HG03175 (cell line): ENCODE results near the gene NCK2.
A peak's percentile ranks its signal among the peaks of the same experiment; 100 is the strongest.

ENCODE experiments used
- ATAC-seq: cut with Tn5 transposase; IDR thresholded peaks from one replicate; pipeline ENCODE4 v1.9.1; 2021; ENCODE audit warnings: mild to moderate bottlenecking, moderate library complexity; ENCODE audit not compliant: unreplicated experiment

The NCK2 gene

DNA sequence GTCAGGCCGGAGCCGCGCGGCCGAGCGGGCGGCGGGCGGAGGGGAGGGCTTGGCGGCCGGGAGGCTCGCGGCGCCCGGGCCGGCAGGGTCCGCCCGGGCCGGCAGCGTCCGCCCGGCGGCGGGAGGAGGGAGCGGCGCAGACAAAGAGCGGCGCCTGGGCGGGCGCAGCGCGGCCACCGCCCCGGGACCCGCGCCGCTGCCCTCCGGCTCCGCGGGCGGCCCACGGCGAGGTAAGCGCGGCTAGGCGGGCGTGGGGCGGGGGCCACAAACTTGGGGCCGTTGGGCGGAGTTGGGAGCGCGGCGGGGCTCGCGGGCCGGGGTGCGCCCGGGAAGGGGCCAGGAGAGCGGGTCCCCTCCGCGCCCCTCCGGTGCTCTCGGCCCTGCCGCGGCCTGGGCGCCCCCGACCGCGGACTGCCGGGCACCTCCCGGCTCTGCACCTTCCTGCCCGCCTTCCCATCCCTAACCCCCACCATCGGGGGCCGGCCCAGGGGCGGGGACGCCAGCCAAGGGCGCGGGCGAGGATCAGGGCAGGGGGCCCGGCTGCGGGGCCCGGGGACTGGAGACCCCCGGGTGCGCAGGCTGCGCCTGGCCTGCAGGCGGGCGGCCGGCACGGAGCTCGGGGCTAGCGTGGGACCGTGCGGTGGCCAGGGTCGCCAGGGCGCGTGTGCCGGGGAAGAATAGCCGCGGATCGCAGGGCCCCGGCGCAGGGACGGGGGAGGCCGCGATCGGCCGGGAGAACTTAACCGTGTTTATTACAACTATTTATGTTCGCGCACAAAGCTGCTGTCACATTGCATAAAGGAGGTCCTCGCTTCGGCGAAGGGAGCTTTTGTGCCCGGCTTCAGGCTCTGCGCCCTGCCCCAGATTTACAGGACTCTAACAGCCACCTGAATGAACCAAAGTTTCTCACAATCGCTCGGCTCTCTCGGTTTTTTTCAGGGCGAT, at the start of gene NCK2:
Gene NCK2 (plus strand): TSS at position 4 of the 945 bp plus-strand sequence. CDS start 110,152 bp downstream, outside the sequence.
- peak; percentile 33 for ATAC-seq

DNA sequence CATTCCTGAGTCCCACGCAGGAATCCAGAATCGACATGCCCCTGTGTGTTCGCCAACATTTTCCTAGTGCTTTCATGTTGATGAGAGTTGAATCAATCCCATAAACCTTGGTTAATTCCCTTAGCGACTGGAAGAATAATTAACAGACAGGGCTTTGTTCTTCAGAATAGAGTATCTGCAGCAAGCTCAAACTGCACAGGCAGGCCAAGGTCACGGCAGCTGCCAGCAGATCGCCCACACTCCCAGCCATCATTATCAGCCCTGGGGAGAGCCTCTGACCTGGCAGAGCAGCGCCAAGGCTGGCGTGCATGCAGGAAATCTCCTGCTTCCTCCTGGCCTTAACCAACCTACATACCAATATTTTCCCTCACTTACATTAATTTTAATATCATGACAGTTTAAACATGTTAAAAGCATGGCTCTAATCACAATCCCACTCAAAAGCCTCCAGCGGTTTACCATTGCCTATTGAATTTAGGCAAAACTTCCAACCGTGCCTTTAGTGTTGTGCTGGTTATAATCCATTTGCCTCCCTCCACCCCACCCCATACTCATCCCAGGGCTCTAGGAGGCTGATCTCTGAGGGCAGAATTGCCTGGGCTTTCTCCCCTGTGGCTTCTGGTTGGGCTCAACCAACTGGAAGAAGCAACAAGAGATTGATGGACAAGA, 46.8 kb upstream of the NCK2 start:
- no peak for ATAC-seq

DNA sequence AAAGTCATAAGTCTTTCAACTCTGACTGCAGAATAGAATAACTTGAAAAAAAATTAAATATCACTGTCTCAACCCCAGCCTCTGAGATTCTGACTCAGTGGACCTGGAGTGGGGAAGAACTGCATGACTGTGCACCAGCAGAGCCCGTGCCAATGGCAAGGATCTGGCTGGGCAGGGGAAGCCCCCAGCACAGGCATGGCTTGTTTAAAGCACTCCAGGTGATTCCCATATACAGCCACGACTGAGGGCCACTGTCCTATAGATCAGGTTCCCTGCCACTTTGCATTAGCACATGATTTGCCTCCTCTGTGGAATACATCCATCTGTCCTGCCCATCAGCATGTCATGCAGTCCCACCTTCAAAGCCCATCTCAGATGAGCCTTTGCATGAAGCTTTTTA, 45.9 kb upstream of the NCK2 start:
- ATAC-seq: no peak

DNA sequence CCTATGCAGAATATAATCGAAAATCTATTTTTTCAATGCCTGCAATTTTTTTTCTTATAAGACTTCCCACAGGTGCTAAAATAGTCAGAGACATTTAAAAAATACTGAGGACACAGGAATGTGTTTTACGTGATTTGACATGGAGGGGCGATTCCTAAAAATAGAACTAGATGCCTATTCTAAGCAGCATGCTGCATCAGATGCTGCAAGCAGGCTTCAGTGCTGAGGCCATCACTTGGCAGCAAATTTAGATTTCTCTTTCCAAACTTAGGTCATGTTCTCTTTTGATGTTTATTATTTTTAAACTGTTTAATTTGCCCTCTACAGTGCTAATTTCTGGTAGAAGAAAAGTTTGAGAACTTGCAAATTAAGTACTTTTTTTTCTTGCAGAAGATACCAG, 43.7 kb upstream of the NCK2 start:
- no peak for ATAC-seq

DNA sequence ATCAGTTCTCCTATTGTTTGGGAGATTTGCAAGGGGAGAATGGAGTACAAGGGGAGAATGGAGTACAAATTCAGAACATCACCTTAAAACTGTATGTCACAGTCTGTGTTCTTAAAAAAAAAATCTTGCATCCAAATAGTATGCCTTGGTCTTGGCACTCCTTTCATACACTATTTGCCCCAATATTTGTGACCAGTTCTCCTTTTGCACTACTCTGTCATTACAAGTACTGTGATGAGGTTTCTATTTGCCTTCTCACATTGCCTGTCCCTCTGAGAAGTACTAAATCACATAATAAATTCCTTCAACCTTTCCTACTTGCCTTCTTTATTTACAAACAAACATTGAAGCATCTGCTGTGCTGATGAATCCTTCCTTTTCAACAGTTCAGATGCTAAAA, 36.0 kb upstream of the NCK2 start:
- ATAC-seq: no peak

DNA sequence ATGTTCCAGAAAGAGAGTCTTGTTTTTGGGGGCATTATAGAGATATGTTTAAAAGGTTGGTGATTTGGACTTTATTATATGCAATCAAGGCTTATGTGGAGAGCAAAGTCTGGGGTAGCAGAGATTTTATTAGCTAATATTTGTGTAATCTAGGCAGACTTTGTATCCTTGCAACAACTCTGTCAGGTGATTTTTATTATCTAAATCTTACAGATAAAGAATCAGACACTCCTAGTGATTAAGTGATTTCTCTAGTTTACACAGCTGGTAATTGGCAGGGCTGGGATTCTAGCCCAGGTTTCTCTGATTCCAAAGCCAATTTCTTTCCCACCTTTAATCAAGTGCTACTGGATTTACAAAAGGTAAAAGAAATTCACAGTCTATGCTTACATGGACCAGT, 33.3 kb upstream of the NCK2 start:
- no peak for ATAC-seq

DNA sequence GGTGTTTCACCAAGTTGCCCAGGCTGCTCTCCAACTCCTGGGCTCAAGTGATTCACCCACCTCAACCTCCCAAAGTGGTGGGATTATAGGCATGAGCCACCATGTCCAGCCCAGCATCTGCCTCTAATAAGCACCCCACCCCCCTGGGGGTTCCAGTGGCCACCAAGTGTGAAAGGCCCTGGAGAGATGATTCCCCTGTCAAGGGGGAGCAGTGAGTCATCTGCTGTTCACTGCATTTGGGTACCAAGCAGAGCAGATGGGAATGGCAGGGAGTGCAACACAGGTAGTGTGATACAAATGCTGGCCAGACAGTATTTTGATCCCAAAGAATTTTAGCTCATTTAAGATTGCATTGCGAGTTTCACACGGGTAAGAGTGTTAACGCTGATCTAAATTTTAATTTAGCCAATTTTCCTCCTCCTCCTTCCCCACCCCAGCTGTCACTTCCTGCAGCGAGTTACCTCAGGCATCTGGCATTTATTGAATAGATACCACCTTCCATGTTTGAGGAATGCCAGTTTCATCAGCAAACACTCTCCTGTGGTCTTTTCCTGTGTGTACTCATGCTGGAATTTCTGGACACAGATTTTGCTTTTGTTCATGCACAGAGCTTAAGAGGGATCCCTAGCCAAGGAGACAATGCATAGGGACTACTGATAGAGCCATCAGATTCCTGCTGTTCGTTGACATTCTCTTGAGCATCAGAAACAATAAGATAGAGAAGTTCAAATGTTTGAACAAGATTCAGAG, 32.4 kb upstream of the NCK2 start:
- ATAC-seq: no peak

DNA sequence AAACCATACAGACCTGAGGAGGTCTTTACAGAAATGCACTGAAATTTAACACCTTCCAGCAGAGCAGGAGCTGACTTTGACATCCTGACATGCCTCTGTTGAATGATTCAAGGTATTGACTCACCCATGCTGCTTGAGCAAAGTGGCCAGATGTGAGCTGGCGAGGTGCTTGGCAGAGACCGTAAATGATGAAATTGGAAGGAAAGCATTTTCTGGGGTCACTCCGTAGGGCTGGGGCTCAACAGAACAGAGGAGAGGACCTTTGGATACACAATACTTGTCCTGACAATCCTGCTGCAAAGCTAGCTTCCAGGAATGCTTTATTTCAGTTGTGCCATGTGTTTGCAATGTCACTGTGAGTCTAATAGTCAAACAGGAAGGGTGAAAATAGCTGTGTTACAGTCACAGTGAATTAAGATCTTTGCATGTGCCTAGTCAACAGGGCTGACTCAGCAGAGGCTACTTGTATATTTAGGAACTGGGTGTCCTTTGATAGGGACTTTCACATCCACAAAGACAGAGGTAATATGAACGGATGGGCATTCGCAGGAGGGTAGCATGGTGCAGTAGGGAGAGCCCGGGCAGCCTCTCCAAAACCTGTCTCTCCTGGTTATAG, 31.6 kb upstream of the NCK2 start:
- ATAC-seq: no peak

GRCh38 chr2:105714141-105714540, 30.6 kb upstream of the NCK2 start:
- ATAC-seq: no peak

DNA sequence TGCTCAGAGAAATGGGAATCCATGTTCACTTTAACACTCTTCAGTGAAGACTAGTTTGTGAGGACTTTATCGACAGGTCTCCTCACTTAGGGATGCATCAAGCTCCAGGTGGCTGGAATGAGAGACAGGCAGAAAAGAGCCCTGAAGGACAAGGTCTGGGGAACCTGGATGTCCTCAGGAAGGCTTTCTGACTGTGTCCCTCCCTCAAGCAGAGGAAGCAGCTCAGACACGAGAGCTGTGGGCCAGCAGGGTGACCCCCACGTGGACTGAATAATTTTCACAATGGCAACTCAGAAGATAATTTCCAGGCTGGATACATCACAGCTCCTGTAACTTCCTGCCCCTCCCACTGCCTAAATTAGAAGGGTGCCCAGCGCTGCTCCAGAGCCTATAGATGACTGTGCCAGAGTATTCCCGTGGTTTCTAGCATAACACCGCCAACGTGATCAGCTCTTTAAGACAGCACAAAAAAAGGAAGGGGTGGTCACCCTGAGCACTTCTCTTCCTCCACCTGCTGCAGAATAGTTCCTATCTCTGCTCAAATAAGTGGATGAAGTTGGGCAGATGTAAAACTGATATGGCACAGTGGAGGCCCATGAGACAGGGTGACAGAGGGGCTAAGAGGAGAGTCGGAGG, 25.7 kb upstream of the NCK2 start:
- ATAC-seq: no peak

- no peak for ATAC-seq
These were observed 22.7 kb upstream of the NCK2 start for GRCh38 chr2:105721991-105722511.

DNA sequence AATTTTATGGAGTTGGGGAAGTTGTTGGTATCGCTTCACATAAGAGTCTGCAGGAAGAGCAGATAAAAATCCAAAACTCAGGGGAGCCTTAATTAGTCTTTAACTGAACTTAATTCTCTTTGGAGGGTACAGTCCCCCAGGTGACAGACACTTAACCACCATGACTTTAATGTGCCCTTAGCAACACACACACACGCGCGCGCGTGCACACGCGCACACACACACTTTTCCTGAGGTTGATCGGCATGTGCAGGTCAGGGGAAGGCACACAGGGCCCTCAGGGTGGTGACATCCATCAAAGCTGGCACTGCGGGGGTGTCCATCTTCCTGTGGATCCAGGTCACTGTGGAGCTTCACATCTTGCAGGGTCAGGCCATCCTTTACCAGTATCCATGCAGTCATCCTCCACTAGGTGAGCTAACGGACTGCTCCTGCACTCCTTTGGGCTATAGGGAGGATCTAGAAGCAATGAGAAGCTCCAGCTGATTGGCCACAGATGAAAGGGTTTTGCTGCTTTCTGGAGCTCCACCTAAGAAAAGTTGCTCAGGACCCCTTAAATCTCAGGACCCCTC, 21.9 kb upstream of the NCK2 start:
- no peak for ATAC-seq

DNA sequence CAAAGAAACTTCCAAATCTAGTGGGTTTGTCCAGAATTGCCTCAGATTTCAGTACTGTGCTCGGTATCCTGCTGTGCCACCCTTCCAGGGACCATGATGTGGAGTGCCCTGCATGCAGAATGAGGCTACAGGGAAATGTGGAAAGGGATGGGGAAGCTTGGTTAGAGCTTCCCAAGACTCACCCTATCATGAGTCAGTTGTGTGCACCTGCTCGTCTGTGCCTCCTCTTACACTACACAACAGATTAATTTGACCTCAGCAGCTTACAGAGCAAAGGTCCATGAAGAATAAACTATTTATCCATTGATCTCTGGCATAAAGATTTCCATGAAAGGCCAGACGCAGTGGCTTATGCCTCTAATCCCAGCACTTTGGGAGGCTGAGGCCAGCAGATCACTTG, 21.3 kb upstream of the NCK2 start:
- no peak for ATAC-seq

- no peak for ATAC-seq
These were observed 19.3 kb upstream of the NCK2 start for GRCh38 chr2:105725388-105725787.

GRCh38 chr2:105730170-105730569, 14.5 kb upstream of the NCK2 start:
- ATAC-seq: no peak

GRCh38 chr2:105731511-105731910, 13.2 kb upstream of the NCK2 start:
- ATAC-seq: no peak

GRCh38 chr2:105732101-105732500, 12.6 kb upstream of the NCK2 start:
- no peak for ATAC-seq

DNA sequence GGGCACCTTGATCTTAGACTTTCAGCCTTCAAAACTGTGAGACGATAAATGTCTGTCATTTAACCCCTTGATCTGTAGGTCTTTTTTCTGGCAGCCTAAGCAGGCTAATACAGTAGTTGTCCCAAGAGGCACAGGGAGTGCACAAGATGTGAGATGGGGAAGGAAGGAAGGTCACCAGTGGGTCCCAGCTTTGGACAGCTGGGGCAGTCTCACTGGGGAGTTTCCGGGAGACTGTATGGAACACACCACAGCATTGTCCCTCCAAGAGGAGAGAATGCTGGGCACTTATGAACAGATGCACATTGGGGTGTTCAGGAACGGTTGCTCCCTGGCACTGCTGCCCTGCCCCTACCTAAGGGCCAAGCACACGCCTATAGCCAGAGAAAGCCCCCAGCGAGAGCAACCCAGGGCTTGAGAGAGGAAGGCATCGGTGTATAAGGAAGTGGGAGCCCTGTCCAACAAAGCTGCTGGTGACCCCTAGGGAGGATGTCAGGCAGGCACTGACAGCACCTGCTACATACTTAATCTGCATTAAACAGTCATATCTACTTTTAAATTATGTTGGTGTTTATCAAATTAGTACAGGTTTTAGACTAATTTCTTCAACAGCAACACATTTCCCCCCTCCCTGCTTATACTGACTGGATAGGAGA, 11.6 kb upstream of the NCK2 start:
- ATAC-seq: peak; percentile 51

DNA sequence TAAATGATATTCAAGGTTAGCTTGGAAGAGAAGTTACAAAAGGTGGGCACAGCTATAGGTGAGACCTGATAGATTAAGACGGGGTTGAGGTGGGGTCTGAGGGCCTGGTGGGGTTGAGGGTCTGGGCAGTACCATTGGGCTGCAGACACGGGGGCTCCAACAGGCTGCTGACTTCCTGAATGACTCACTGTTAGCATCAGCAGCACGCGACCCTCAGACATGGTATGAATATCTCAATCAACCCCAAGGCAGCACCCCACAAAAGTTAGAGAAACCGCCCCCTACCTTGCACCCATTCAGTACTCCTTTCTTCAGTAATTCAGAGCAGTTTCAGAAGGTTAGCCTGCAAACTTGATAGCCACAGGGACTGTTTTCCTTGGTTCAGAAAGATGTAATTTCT, 10.8 kb upstream of the NCK2 start:
- no peak for ATAC-seq
